GM19240 (cell line): ENCODE measurements around the gene CAPN9.

Experiments
- DNase-seq: peaks from one replicate; pipeline ENCODE4 v3.0.0; 2011; ENCODE audit warnings: low spot score; ENCODE audit not compliant: insufficient read length

The CAPN9 gene

DNA sequence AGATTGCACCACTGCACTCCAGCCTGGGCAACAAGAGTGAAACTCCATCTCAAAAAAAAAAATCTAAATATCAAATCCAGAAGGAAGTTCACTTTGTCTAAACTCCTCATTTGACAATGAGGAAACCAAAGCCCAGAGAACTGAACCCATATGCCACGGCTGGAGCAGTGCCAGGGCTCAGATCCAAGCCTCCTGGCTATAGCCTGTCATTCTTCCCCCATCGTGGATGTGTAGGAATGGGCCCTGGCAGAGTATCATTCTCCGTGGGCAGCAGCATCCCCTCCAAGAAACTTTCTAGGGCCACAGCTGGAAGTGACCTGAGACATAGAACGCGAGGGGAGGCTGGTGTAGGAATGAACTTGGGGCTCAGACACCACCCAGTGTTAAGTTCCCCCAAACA lies 47.2 kb downstream of the CAPN9 start:
- no peak for DNase-seq

DNA sequence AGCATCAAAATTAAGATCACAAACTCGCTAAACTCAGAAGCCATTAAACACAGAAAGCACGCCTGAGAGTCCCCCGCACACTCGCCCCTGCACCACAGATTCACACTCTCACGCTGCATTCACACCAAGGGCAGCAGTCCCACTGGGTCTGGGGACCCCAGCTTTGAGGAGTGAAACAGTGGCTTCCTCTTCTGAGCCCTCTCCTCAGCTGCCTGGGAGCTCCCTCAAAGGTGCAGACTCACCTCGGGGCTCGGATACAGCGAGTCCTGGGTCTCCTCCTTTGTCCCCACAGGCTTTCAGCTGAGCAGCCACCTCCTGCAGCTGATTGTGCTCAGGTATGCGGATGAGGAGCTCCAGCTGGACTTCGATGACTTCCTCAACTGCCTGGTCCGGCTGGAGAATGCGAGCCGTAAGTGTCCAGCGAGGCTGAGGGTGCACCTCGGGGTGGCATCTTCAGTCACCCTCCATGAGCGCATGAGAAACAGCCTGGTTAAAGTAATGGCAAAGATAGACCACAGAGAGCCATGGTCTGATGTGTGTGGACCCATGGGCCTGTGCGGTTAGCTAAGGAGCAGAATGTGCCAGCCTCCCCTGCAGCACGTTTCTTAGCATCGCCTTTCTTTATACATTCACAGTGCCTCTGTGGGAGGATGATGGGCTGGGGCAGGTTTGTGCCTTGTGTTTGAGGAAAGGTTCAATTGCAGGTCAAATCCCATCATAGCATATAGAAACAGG lies 47.9 kb downstream of the CAPN9 start:
- DNase-seq, result no peak

DNA sequence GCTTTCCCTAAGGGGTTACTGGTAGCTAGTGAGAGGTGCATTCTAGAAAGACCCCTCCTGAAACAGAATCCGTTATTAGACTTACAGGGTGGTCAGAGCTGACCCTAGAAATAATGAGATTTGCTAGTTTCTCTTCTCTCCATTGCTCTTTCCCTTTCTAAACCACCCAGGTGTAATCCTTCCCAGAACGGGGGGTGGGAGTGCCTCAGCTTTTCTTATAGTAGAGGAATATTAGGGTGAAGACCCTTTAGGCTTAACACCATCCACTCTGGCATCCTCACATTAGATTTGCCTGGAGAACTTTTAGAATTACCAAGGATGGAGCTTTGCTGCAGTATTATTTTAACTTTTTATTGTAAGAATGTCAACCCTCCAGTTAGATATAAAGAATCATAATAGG lies 49.4 kb downstream of the CAPN9 start:
- DNase-seq, result no peak

DNA sequence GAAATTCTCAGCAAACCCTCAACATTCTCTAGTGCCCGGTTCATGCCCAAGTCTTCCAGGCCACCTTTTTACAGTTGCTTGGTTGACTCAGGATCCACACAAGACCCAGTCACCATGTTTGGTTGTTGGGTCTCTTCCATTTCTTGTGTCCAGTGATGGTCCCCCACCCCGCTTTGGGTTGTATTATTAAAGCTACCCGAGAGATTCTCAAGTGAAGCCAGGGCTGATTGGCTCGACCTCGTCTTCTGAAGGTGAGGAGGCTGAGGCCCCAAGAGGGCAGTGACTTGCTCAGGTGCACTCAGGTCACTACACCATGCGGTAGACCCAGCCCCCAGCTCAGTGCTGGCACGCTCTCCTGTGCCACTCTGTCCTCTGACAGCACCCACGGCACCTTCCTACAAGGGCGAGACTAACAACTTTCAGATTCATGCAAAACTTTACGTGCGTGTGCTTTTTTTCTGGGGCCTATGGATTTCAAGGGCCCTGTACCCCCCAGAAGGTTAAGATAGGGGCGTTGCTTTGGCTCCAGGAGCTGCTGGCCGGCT lies 50.3 kb downstream of the CAPN9 start:
- no peak for DNase-seq

DNA sequence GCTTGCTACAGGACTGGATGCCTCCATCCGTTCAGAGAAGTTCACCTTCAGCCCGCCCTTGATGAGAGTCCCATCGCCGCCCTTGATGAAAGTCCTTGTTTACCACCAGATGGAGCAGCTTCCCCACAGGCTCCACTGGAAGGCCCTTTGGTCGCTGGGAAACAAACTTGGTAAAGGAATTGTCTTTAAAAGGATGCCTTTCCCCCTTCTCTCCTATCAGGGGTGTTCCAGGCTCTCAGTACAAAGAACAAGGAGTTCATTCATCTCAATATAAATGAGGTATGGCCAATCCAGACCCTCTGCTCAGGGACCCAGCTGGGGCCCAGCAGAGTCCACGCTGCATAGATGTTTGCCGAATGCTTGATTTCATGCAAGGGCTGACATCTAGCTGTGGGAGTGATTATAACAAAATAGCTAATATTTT lies 50.8 kb downstream of the CAPN9 start:
- no peak for DNase-seq

DNA sequence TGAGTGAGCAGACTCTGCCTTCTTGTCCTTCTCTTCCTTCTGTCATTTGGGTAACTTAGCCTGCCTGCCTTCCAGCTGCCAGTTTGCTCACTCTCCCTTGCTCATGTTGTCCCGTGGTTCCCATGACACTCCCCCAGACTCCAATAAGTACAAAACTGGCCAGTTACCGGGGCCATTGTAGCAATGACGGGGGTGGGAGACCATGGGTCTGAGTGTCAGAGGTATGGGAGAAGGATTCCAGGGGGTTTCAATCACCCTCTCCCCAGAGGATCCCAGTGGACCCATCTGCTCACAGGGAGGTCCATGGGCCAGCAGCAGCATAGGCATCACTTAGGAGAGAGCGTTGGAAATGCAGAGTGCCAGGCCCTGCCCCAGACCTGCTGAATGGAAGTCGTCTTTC lies 51.3 kb downstream of the CAPN9 start:
- no peak for DNase-seq

DNA sequence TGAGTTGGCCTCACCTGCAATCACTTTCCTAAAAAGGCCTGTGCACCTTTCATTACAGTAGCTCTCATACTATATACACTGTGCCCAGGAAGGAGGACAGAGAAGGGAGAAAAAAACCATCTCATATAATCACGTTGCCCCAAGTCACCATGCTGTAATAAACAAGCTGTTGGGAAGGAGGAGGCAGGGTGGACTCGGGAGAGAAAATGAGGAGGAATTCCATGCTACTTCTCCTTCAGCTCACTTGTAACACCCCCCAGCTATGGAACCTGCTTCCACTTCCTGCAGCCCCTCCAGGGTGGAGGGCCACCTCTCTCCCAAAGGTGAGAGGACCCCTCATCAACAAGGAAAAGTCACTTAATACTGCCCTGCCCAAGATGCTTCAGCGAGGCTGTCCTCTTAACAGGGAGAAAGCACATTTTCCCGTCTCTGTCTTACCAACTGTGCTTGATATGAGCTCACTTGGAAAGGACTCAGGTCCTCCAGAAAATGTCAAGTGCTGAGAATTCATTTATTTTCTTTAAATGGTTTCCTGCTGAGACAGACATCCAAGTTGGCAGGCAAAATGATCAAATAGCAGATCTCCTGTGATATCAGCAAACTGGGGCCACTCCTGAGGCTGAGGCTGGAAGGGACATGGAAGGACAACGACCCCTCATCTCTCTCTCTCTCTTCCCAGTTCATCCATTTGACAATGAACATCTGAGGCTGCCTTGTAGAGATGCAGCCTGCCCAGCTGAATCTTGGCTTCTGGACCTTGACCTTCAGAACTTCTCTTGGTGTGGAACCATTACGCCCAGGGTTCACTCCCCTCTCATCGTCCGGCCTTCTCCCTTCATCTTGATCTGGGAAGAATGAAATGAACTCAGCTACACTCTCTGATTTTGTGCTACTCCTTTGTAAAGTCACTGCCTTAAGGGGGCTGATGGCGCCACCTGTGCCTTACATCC lies 54.0 kb downstream of the CAPN9 start:
- no peak for DNase-seq

DNA sequence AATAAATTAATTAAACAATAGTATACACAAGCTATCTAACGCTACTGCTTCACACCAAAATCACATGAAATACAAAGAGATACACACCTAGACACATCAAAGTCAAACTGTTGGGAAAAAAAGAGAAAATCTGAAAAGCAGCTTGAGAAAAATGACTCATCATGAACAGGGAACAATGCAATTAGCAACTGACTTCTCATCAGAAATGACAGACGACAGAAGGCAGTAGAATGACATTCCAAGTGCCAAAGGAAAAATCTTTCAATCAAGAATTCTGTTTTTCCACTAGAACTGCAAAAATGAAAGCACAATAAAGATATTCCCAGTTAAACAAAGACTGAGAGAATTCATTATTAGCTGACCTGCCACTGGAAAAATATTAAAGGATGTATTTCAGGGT lies 57.2 kb downstream of the CAPN9 start:
- DNase-seq, result no peak

DNA sequence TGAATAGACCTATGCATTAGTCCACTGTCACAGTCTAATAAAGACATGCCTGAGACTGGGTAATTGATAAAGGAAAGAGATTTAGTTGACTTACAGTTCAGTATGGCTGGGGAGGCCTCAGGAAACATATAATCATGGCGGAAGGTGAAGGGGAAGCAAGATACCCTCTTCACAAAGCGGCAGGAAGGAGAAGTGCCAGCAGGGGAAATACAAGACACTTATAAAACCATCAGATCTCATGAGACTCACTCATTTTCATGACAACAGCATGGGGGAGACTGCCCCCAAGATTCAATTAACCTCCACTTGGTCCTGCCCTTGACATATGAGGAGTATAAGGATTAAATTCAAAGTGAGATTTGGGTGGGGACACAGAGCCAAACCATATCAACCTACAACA lies 59.4 kb downstream of the CAPN9 start:
- no peak for DNase-seq

DNA sequence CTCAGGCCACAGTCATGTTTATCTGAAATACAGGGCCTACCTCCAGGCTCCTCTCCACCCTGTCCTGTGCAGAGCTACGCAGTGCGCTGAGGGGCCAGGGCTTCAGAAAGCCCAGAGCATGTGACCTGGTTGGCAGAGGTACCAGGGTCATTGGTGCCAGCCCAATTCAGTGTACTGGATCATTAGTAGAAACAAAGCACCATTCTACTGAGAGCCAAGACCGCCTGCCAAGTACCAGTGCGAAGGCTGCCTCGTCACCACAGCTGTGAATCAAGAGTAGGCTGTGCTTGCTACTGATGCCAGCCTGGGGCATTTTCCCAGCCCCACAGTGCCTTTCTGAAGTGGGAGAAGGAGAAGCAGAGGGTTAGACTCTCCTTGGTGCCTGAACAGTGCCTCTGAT lies 59.8 kb downstream of the CAPN9 start:
- no peak for DNase-seq

DNA sequence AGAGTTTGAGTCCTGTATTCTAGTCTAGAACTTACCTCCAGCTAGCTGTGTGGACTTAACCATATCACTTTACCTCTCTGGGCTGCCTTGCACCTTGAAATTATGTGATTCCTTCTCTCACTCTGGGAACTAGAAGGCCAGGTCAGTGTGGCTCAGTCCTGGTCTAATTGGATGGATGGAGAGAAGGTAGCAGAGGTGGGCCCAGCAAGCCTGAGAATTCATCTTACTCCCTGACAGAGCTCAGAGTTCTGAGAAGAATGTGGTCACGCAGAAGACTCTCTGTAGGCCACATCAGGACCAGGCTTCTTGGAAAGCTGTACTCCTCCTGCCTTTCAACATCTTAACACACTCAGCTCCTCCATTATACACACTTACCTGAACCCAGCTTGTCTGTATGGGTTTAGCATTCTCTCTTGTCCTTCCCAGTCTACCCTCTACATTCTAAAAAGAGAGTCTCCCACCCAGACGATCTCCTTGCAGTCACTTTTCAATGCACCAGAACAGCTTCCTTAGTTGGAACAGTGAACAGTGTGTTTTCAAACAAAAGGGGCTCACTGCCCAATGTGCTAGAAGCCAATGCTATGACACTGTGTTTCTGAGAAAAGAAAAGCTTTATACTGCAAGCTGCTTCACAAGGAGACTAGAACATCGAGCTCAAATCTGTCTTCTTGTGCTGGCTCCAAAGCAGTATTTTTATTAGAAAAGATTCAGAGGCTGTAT lies 60.5 kb downstream of the CAPN9 start:
- no peak for DNase-seq

DNA sequence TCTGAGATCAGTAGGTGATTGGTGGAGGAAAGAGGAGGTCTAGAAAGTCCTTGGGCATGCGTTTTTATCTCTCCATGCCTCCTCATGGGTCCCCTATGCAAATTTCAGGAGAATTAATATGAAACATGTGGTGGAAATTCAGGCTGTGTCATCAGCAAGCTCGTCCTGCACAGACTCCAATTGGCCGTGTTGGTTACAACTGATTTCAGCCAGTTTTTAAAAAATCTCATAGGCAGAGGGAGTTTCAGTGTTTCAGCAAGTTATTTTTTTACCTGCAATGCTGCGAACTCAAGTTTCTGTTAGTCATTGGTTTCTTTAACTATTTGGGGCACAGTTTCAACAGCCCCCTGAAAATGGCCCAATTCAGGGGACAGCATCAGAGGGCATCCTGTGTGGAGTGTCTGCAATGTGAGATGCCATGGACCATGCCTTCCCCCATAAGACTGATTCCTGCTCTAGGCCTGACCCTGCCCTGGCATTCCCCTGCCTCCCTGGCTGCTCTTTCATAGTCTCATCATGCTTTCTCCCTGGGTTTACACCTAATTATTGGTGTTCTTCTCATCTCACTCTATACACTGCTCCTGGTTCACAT lies 61.2 kb downstream of the CAPN9 start:
- DNase-seq, result no peak

DNA sequence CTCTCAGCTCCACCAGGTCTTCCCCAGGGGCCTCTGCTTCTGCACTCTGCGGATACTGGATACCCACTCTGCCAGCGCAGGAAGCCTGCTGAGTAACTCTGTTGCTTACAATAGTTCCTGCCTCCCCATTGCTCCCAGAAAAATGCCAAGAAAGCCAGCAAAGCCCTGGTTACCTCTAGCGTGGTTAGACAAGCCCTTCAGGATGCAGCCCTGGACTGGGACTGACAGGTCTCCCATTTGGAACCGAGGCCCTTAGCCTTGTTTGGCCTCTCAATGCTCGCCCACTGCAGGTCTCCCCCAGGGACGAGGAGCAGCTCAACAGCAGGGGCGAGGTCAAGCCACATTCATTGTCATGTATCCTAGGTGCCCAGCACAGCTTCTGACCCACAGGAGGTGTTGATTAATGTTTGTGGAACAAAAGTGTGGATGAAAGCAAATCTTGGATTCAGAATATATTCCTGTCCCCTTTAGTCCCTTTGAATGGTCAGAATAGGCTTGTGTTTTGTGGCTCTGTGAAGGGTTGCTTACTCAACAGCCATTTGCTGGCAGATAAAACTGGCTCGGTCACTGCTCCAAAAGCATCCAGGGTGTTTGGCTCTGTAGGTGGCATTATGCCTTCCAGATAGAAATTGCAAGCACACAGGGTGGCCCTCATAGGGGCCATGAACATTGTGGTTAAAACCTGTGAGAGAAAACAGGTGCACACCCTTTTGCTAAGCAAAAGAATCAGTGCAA lies 62.2 kb downstream of the CAPN9 start:
- DNase-seq, result no peak

DNA sequence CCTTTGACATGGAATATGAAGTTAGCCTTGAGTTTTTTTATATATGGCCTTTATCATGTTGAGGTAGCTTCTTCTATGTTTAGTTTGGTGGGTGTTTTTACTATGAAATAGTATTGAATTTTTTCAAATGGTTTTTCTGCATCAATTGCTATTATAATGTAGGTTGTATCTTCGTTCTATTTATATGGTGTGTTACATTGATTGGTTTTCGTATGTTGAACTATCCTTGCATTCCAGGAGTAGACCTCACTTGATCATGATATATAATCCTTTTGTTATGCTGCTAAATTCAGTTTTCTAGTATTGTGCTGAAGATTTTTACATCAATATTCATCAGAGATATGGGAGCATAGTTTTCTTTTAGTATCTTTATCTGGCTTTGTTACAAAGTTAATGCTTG lies 65.4 kb downstream of the CAPN9 start:
- DNase-seq, result no peak

DNA sequence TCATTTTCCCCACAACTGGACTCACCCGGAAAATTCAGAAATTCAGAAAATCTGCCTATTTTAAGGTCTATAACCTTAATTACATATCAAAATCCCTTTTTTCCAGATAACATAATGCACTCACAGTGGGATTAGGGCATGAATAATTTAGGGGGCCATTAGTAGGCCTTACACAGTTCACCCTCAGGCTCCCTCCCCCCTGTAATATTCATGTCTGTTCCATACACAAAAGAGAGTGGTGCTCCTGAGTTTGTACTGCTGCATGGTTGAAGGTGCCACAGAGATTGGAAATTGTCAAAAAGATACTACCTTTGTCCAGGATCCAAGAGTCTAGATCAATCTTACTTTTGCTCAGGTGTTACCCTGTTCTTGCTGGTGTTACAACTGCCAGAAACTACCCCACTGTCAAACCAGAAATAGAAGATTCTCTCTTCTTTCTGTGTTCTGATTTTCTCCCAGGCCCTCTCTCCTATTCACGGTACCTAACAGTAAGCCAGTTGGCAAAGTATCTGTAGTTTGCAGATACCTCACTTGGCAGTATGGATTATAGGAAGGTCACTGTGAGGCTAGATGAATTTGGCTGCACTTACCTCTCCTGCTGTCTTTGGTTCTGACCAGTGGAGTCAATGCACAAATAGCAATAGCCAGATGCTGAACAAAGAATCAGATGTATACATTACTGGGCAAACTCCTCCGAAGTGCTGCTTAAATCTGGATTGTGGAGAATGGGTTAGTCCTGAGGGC lies 67.9 kb downstream of the CAPN9 start:
- DNase-seq, result no peak

DNA sequence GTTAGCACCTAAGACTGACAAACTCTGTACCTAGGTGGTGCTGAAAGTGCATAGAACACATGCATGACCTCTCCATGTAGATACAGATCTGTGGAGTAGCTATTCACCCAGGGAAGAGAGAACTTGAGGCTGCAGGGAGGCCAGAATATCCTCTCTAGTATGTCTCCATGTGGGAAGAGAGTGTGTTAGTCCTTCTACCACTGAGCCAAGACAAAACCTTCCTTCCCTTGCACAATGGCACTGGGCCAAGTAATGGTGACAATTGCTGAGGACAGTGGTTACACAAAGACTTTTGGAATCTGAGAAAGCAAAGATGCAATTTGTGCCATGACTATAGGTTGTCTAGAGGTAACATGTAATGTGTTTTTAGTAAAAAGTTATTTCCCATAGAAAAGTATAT lies 68.8 kb downstream of the CAPN9 start:
- DNase-seq, result no peak

DNA sequence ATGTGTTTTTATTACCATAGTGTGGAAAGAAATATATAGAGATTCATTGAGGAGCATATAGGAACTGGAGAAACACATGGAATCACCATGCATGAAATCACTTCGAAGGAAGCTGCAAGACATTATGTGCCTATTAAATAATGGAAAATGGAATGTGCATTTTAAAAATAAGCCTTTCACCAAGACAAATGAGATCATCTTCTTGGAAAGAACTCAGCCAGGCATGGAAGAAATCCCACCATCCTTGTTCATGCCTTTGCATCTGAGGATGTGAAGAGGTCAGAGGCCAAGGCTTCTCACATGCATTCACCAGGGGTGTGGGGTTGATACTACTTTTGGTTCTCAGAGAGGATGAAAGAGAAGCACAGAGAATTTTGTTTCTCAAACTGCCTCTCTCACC lies 71.2 kb downstream of the CAPN9 start:
- no peak for DNase-seq

DNA sequence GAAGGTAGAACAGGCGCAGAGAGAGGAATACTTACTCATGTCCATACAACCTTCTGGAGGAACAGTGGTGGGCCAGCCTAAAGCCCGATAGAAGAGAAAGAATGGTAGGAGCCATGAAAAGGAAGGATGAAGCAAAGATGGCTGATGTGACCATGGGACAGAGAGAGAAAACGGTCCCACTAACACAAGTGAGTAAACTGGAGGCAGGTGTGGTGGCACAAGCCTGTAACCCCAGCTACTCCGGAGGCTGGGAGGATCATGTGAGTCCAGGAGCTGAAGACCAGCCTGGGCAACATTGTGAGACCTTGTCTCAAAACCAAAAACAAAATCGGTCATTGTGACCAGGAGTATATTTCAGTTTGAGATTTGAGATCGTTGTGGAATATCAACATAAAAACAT lies 71.7 kb downstream of the CAPN9 start:
- no peak for DNase-seq

DNA sequence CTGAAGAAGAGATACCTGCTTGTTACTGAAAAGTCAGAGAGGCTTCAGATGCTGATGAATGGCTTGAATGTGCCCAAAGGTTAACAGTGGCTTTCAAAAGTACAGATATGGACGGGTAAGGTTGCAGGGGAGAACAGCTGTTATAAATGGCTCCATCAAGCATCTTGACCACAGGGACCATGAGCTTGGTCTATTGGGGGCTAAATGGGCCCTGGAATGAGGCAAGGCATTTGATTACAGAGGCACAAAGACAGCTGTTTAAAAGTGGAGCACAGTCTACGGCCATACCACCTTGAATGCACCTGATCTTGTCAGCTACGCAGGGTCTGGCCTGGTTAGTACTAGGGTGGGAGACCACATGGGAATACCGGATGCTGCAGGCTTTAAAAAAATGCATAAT lies 72.8 kb downstream of the CAPN9 start:
- no peak for DNase-seq

DNA sequence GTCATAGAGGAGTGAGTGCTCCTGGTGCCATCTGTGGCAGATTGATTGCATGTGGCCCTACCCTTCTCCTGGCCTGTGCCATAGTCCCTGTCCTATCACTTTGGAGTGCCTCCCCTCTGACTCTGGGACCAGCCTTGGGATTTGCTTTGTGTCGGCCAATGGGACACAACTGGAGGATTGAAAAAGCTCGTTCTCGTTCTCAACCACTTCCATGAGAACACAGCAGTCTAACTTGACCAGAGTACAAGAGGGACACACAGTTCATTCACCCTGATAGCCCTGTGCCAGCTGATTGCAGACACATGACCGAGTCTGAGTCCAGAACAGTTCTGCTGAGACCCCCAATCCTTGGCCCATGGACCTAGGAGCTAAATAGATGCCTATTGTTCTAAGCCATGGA lies 73.4 kb downstream of the CAPN9 start:
- DNase-seq, result no peak
